HG03457 (cell line): ENCODE results near the gene OR10G7.
"Not testable (repeated sequence)": the region's sequence is repeated elsewhere in the genome, so short reads cannot be mapped to it uniquely, and the experiment has no call there.

ENCODE experiments used
- ATAC-seq: cut with Tn5 transposase; IDR thresholded peaks from one replicate; pipeline ENCODE4 v1.9.1; 2021; ENCODE audit warnings: moderate number of reproducible peaks; ENCODE audit not compliant: unreplicated experiment

The OR10G7 gene

GRCh38 chr11:124043420-124043819, 2.3 kb upstream of the OR10G7 start:
- no peak for ATAC-seq

DNA sequence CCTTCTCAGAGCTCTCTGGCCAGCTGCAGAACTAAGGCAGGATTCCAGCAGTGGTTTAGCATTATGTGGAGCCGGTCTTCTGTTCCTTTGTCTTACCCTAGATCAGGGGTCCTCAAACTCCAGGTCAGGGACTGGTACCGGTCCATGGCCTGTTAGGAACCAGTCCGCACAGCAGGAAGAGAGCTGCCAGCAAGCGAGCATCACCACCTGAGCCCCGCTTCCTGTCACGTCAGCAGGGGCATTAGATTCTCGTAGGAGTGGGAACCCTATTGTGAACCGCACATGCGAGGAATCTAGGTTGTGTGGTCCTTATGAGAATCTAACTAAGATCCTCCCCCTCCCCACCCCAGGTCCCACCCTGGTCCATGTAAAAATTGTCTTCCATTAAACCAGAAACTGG, 1.6 kb downstream of the OR10G7 start:
- ATAC-seq, result no peak

GRCh38 chr11:124036666-124037065, 4.5 kb downstream of the OR10G7 start:
- ATAC-seq, result no peak

GRCh38 chr11:124026498-124026897, 14.6 kb downstream of the OR10G7 start, which contains the start of gene OR10G8:
Gene OR10G8 (plus strand): TSS chr11:124026798. CDS start chr11:124029623, 2,825 bp downstream.
- ATAC-seq, result no peak

- ATAC-seq, result not testable (repeated sequence)
These were observed 25.3 kb downstream of the OR10G7 start for GRCh38 chr11:124015837-124016236.

DNA sequence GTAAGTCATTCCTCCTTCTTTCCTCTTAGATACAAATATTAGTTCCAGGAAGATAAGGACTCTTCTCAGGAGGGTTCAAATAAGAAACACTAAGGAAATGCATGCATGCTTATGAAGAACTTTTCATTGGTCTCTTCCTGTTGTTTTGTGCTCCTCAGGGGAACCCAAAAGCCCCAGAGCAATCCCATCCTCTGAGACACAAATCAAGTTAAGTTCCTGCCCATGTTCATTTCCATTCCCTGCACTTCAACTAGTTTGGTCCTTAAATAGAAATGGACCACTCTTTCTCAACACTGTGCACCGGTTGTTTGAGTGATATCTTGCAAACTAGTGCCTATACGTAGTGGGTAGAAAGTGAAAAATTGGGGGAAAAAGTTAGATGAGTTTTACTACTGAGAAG, 28.4 kb downstream of the OR10G7 start, which contains the start of gene OR10G4:
OR10G4 (plus strand) TSS at position 301 of the 400 bp plus-strand sequence. CDS start 2,578 bp downstream, outside the sequence.
- no peak for ATAC-seq

DNA sequence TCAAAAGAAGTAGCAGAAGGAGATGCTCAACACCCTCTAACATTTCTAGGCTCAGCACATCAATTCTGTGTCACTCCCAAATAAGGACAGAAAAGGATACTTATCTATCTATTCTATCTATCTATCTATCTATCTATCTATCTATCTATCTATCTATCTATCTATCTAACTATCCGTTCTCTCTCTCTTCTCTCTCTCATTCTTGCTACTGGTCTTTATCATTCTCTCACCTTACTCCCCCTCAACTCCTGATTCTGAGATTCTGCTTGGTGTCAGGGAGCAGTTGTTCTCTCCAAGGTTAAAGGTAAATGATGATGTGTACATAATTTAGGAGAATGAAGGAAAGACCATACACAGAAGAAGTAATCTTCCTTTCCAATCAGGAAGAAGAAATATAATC, 46.0 kb downstream of the OR10G7 start, which contains the start of gene OR10G6:
OR10G6 (minus strand) TSS at position 43 of the 400 bp plus-strand sequence; CDS start at position 43, 0 bp downstream.
- ATAC-seq, result no peak
